ENCODE data around the gene DNAJC5. TPM values are rescaled to one million over a fixed set of nuclear protein-coding genes. Genes with fewer than 3 reads are reported as not detected.

DNAJC5 gene
- total and polyA plus RNA-seq, 4 donors, result 25.1 to 64.5 (median 37.3) TPM

GRCh38 chr20:63961664-63962425 lies 66.9 kb downstream of the DNAJC5 start:
- Histone ChIP-seq H3K4me1 (ENCODE audit: control insufficient read depth in 5 of 5, insufficient read depth in 5 of 5, low read length in 5 of 5) (peaks cover 0 to 12% (median 5%) of the 10 kb centered on the region in 5 donors), H3K27ac (ENCODE audit: low read depth in 1 of 2, low read length in 1 of 2) (no peak overlapping the region), H3K27me3 (ENCODE audit: control insufficient read depth in 3 of 3, insufficient read depth in 3 of 3, low read length in 2 of 3) (no peaks in the 10 kb centered on the region), H3K36me3 (ENCODE audit: control insufficient read depth in 4 of 4, insufficient read depth in 4 of 4, low read length in 4 of 4) (peaks cover 0 to 56% (median 32%) of the 10 kb centered on the region in 4 donors), H3K9ac (ENCODE audit: insufficient read depth in 1 of 2, low read length in 2 of 2) (no peak overlapping the region), H3K9me3 (ENCODE audit: control insufficient read depth in 4 of 4, insufficient read depth in 3 of 4, low read length in 3 of 4) (peaks cover 0 to 8% (median 0%) of the 10 kb centered on the region in 4 donors), H3K4me3 (no peak overlapping the region)
- WGBS, 2 donors, result 94 to 95% methylated on average over 26 of the region's 26 CpGs
- no peak for TF ChIP-seq CTCF (IDR thresholded peaks at IDR 0.05; ENCODE audit: control extremely low read depth, extremely low read depth)
- ATAC-seq (ENCODE audit: insufficient read depth, low FRiP score) (no peak), DNase-seq (no peak)

- Histone ChIP-seq H3K4me1 (ENCODE audit: control insufficient read depth in 5 of 5, insufficient read depth in 5 of 5, low read length in 5 of 5) (peaks cover 0 to 4% (median 0%) of the 10 kb centered on the region in 5 donors), H3K27me3 (ENCODE audit: control insufficient read depth in 3 of 3, insufficient read depth in 3 of 3, low read length in 2 of 3) (no peaks in the 10 kb centered on the region), H3K36me3 (ENCODE audit: control insufficient read depth in 4 of 4, insufficient read depth in 4 of 4, low read length in 4 of 4) (peaks cover 0 to 62% (median 39%) of the 10 kb centered on the region in 4 donors), H3K9me3 (ENCODE audit: control insufficient read depth in 4 of 4, insufficient read depth in 3 of 4, low read length in 3 of 4) (peaks cover 0 to 8% (median 0%) of the 10 kb centered on the region in 4 donors), H3K9ac (ENCODE audit: insufficient read depth in 1 of 2, low read length in 2 of 2) (no peak overlapping the region), H3K27ac (ENCODE audit: low read depth in 1 of 2, low read length in 1 of 2) (no peak overlapping the region), H3K4me3 (no peak overlapping the region)
- WGBS, 2 donors, result 96 to 97% methylated on average over 58 to 61 of the region's 61 CpGs
- no peak for TF ChIP-seq CTCF (IDR thresholded peaks at IDR 0.05; ENCODE audit: control extremely low read depth, extremely low read depth)
- ATAC-seq (ENCODE audit: insufficient read depth, low FRiP score), result no peak
- DNase-seq, result no peak
Measured at GRCh38 chr20:63962426-63963347, 67.8 kb downstream of the DNAJC5 start.

- no peak overlapping the region for H3K27ac ChIP-seq (ENCODE audit: low read depth in 1 of 2, low read length in 1 of 2)
- H3K27me3 ChIP-seq (ENCODE audit: control insufficient read depth in 3 of 3, insufficient read depth in 3 of 3, low read length in 2 of 3), result no peaks in the 10 kb centered on the region
- no peak for TF ChIP-seq CTCF (IDR thresholded peaks at IDR 0.05; ENCODE audit: control extremely low read depth, extremely low read depth)
- H3K9ac ChIP-seq (ENCODE audit: insufficient read depth in 1 of 2, low read length in 2 of 2), result no peak overlapping the region
- 91 to 96% methylated on average over 26 to 27 of the region's 27 CpGs for WGBS, 2 donors
- H3K4me3 ChIP-seq, result no peak overlapping the region
- H3K4me1 ChIP-seq (ENCODE audit: control insufficient read depth in 5 of 5, insufficient read depth in 5 of 5, low read length in 5 of 5), result peaks cover 0 to under 1% (median 0%) of the 10 kb centered on the region in 5 donors
- H3K36me3 ChIP-seq (ENCODE audit: control insufficient read depth in 4 of 4, insufficient read depth in 4 of 4, low read length in 4 of 4), result peaks cover 0 to 69% (median 40%) of the 10 kb centered on the region in 4 donors
- DNase-seq (no peak), ATAC-seq (ENCODE audit: insufficient read depth, low FRiP score) (no peak)
- peaks cover 0 to 8% (median 0%) of the 10 kb centered on the region in 4 donors for H3K9me3 ChIP-seq (ENCODE audit: control insufficient read depth in 4 of 4, insufficient read depth in 3 of 4, low read length in 3 of 4)
Measured at GRCh38 chr20:63963348-63963741, 68.4 kb downstream of the DNAJC5 start.
